Measurements from ENCODE around the gene CHRDL1.

- TF ChIP-seq CTCF (IDR thresholded peaks at IDR 0.05; ENCODE audit: insufficient read depth, low read depth, low read length) (no peak), EZH2 (IDR thresholded peaks at IDR 0.05; ENCODE audit: insufficient read depth, low read length) (no peak)
Observed at GRCh38 chrX:110743679-110744340, 51.8 kb downstream of the CHRDL1 start.
